Stimulated activated CD4-positive, alpha-beta T cell treated with anti-CD3 and anti-CD28 coated beads, TNF-alpha, amount 100 ng/mL, for 48 hours (primary cell): ENCODE results near the gene SKOR2.

Experiments used
- DNase-seq, 3 donors: peaks; one replicate each; pipeline ENCODE4 v3.0.0-alpha.2; 2020; ENCODE audit warnings: low read depth in 3 of 3

Gene SKOR2

DNA sequence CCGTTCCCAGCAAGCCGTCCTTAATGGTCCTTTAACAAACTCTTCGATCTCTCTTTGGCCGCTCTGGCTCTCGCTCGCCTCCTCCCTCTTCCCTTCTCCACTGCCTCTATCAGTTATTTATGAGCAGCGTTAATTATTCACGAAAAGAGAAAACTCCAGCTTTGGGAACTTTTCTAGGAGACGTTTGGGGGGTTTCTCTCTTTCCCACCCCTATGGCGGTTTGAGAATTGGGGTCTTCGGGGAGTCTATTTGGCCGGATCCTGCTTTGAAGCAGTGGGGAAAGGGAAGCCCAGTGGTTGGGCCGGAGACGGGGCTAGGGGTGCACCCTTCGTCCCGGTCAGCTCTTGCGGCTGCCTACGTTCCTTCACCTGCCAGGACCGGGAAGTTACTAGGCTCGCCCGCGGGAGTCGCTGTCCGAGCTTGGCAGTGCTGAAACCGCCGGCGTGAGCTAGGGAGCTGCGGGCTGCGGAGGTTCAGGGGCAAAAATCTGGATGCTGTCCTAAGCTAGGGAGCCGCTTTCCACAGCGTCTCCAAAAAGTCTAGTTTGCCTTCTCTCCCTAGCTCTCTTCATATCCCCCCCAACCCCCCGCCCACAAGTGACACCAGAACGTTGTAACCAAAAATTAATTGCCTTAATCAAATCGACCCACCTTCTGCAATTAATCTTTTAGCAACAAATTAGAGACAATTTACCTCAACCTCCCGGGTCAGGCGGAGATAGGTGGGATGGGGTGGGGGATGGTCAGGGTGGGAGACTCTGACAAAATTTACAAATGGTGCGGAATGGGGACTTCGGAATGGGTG lies 8.9 kb upstream of the SKOR2 start:
- DNase-seq: no peak

DNA sequence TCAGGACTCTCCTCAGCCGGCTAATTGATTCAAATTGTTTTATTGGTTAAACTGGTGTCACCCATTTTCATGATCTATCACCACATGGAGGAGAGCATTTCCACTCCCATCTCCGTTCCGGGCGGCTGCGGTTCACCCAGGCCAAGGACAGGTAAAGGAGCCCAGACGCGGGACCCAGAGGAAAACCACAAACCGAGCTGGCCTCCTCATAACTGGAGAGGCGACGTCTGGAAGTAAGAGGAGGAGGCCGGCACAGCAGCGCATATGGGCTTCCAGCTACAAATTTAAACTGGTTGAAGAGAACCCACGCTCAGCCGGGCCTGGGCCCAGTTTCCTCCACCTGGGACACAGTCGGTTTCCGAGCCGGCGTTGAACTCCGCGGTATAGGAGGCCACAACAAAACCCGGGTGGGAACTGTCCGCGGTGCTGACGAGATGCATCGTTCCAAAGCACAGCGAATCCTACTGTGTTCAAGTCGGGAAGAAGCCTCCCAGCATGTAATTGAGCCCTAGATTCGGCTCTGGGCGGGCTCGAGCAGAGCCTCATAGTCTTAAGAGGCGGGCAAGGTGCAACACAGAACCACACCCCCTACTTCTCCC lies 3.0 kb upstream of the SKOR2 start:
- DNase-seq: peak in 1 of 3 donors; percentile 37

DNA sequence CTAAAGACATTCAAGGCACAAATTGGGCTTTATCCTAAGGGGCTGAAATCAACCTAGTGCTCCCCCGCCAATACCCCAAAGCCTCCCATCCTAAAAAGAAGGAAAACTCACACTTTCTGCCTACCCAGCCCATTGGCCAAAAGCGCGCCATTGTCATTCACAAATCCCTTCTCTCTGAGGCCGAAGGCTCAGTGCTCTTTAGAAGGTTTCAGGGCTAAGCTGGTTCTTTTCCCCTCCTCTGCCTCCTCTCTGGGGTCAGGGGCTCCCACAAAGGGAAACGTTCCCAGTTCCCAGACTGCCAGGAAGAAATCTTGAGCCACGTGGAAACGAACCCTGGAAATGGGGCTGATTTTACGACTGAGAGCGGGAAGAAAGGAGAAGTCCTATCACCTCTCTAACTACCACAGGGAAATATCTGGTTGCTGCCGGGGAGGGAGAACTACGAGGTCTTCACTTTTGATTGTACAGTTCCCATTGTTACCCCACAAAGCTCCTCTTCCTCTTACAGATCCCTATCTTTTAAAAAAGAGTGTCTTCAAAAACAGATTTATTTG lies 1.7 kb upstream of the SKOR2 start:
- no peak for DNase-seq

DNA sequence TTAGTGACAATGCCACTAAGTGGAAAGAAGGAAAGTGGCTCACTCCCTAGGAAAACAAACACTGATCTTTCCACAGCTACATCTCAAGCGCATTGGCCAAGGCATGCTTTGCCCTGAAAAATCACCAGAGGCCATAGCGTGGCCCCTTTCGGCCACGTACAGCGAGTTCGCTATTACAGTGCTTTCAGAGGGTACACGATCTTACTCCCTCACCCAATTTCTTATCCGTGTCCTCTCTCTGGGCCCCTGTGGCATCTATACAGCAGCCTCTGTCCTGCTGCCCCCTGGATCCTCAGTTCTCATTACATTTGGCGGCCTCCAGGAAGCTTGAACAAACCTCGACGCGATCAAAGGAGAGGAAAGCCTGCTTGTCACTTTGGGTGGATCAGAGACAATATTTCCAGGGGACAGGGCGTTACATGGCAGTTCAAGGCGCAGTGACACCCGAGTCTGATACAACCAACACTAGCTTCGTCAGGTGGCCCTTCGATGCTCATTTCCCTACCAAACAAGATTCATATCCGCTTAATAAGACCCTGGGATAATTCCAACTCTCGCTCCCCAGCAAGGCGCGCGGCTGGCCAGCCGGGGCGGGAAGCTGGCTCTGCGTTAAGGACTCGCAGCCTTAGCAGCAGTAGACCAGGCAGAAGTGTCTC lies 941 bp downstream of the SKOR2 start:
- DNase-seq: no peak

DNA sequence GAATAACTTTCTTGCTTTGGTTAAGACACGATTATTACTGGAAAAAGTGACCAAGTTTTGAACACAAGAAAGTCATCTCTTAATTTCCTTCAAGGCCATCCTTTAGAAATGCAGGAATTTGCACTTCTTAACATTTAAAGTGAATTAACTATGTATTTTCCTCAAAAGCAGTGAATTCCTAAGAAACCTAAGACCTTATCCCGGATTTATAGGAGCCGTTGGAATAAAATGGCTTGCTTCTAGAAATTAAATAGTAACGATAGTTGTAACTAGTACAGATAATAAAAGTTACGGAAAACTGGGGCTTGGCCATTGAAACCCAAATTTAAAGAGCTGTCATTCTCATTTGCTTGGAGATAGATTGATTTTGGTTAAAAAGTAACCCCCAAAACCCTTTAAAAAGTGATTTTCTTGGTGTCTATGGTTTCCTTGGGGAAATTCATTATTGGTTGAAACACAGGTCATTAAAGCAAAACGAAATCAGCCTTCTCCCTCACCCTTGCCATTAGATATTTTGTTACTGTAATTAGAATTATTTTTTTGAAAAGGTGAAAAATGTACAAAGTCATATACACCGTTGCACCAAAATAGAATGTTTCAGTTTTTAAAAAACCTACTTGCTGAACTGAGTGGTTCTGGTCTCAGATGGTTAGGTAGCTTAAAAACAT lies 2.0 kb downstream of the SKOR2 start:
- no peak for DNase-seq

DNA sequence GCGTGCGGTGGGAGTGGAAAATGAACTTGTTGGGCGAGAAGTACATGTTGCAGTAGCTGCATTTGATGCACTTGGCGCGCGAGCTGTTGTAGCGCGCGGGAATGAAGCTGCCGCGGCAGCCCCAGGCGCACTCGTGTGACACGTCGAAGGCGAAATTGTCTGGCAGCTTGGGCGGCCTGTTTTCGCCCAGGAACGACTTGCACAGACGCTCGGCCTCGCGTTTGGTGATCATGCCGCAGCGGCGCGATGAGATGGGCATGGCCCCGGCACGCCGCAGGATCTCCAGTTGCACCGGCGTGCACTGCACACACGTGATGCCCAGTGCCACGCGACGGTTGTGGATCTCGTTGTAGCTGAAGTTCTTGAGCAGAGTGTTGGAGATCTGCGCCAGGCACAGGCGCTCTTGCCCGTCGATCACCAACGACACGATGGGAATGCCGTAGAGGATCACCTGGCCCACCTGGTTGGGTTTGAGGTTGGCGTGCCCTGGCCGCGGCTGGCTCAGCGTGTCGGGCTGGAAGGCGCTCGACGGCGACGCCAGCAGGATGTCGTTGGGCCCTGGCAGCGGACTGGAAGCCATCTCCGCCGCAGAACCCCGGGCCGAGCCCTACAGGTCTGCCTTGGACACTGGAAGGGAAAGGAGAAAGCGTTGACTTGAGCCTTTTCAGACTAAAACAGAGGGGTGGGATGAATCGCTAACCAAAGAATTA lies 2.7 kb downstream of the SKOR2 start:
- no peak for DNase-seq

DNA sequence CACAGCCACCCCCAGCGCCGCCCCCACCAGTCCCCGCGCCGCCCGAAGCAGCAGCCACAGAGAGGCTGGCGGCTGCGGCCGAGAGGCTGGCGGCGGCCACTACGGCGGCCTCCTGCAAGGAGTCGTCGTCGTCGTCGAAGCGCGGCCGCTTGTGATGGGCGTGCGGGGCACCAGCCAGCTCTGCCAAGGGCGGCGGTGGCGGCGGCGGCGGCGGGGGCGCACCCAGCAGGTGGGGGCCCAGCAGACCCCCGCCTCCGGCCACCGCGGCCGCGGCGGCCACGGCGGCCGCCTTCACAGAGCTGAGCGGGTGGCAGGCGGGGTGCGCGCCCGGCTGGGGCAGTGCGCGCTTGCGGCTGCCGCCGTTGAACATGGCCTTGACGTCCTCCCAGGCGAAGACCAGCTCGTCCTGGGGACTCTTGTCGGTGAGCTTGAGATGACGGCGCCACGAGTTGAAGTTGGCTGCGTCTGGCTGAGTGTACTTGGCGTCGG lies 3.3 kb downstream of the SKOR2 start:
- DNase-seq: no peak

GRCh38 chr18:47247416-47248114 lies 3.9 kb downstream of the SKOR2 start:
- no peak for DNase-seq

DNA sequence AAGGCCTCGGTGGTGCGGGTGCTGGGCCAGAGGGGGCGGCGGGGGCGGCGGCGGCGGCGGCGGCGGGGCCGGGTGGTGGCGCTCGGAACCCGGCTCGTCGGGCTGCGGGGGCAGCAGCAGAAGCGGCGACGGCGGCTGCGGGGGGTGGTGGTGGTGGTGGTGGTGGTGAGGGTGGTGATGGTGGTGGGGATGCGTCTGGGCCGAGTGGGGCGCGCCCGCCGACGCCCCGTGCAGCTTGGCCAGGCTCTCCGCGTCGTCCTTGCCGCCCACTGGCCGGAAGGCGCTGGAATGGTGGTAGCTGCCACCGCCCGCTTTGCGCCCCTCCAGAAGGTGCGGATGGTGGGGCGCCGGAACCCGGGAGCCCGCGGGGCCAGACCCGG lies 4.4 kb downstream of the SKOR2 start:
- no peak for DNase-seq

DNA sequence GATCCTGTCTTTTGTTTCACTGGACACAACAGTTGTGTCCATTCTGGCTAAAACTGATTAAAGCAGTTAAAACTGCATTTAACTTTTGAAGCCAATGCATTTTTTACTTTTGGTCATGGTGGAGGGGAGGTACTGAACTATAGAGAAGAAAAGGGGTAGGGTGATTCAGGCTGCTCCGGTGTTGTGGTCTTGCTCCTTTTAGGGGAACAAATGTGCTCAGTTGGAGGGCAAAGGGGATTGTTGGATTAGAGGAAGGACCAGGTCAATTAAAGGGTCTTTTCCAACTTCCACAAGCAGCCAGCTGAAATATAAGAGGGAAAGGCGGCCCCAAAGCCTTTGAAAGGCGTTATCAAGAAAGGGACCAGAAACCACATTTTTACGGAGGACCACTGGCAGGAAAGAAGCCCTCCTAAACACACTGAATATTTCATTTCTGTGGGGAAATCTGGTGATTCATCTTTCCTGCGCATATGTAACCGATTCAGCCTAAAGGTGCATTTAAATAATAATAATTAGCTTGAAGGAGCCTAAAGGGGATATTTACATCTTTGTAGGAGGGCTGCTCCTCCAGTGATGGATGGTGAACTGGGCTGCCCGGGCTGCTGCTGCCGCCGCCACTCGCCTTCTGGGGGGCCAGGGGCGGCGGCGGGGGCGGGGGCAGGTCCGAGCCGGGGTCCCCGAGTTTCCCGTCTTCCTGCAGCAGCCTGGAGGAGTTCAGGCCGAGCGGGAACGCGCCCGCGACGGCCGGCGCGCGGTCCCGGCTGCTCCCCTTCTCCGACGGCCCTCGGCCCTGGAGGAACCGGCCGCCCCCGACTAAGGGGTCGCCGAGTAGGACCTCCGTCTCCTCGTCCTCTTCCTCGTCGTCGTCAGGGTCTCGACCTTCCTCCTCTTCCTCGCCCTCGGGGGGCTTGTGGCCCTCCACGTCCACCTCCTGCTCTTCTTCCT lies 5.2 kb downstream of the SKOR2 start:
- DNase-seq: no peak

DNA sequence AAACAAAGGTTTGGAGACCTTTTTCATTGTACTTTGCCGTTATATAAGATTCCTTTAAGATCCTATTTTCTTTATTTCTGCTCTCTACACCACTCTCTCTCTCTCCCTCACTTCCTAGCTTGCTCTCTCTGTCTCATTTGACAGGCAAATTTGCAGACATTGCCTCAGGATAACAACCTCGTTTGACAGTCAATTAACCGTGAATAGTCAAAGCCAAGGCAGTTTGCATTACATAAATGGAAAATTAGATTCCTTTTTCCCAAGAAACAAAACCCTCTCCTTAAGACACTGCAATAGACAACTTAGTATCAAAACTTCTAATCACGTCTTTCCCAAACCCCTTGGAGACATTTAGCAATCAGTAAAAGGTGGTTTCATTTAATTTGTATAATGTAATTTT lies 7.4 kb downstream of the SKOR2 start:
- DNase-seq: no peak

DNA sequence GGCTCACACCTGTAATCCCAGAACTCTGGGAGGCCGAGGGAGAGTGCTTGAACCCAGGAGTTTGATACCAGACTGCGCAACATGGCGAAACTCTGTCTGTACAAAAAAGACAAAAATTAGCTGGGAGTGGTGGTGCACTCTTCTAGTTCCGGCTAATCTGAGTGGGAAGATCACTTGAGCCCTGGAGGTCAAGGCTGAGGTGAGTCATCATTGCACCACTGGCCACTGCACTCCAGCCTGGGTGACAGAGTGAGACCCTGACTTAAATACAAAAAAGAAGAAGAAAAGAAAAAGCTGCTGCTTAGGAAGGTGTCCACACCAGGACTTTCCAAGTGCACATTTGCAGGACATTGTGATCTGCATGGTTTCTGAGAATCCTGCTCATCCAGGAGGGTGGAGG lies 16.4 kb downstream of the SKOR2 start:
- no peak for DNase-seq

GRCh38 chr18:47226660-47227059 lies 24.8 kb downstream of the SKOR2 start:
- DNase-seq: no peak

- no peak for DNase-seq
Measured at GRCh38 chr18:47215554-47216138, 35.8 kb downstream of the SKOR2 start.

DNA sequence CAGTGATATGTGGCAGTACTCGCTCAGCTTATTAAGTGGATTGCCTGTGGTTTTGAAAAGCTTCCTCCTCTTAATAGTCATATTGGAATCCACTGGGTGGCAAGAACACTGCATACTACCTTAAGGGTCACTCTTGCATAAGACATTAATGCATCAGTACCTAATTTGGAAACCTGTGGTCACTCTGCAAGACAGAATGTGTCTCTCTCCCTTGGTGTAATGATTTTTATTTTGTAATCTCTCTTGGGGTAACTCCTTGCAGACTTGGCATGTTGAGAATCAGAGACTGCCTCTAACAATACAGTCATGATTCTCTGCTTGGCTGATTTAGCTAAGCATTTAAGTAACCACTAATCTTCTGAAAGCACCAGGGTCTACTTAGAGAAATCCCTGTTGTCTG lies 42.3 kb downstream of the SKOR2 start:
- DNase-seq: no peak

- DNase-seq: no peak
Measured at GRCh38 chr18:47206945-47207637, 44.4 kb downstream of the SKOR2 start.

GRCh38 chr18:47204908-47205522 lies 46.4 kb downstream of the SKOR2 start:
- peak in 1 of 3 donors; percentile 5 for DNase-seq
